CD14-positive monocyte (primary cell): ENCODE data around the gene DLG4. TPM values are rescaled to one million over a fixed set of nuclear protein-coding genes. Genes with fewer than 3 reads are reported as not detected.

ENCODE experiments used
- DNase-seq, 3 donors: peaks; one replicate each; pipeline ENCODE4 v3.0.0-alpha.2; 2011 to 2022
- H2AFZ ChIP-seq: 2 replicates; pipeline ENCODE4 v1.6.0; 2012; ENCODE audit warnings: mild to moderate bottlenecking, low read depth, low read length, inconsistent platforms; ENCODE audit not compliant: insufficient read depth, poor library complexity, severe bottlenecking
- H3K27ac ChIP-seq, 2 donors: 1 replicate in 1 of 2; 2 replicates in 1 of 2; pipeline ENCODE4 v1.5.1; 2012 to 2013; ENCODE audit warnings: low read length in 2 of 2, control low read depth in 1 of 2, inconsistent platforms in 1 of 2, low read depth in 1 of 2, mild to moderate bottlenecking in 1 of 2
- H3K27me3 ChIP-seq, 2 donors: one replicate each; pipeline versions ENCODE4 v1.6.0 to v1.6.1; 2011 to 2013; ENCODE audit warnings: low read length in 2 of 2; ENCODE audit not compliant: control insufficient read depth in 2 of 2, insufficient read depth in 2 of 2
- H3K36me3 ChIP-seq, 2 donors: replicated peaks in 1 of 2; 1 replicate in 1 of 2; 2 replicates in 1 of 2; pipeline versions ENCODE4 v1.5.1 to v1.6.1; 2012 to 2013; ENCODE audit warnings: low read length in 2 of 2, control low read depth in 1 of 2, inconsistent platforms in 1 of 2, mild to moderate bottlenecking in 1 of 2; ENCODE audit not compliant: insufficient read depth in 2 of 2, control insufficient read depth in 1 of 2
- H3K4me1 ChIP-seq, 2 donors: 1 replicate in 1 of 2; 2 replicates in 1 of 2; pipeline versions ENCODE4 v1.5.1 to v1.6.1; 2012 to 2013; ENCODE audit warnings: low read length in 2 of 2, control low read depth in 1 of 2, inconsistent platforms in 1 of 2, mild to moderate bottlenecking in 1 of 2, moderate library complexity in 1 of 2; ENCODE audit not compliant: insufficient read depth in 2 of 2, control insufficient read depth in 1 of 2
- H3K4me2 ChIP-seq: replicated peaks from 2 replicates; pipeline ENCODE3; 2012; ENCODE audit warnings: low read length, moderate library complexity, mild to moderate bottlenecking; ENCODE audit not compliant: poor library complexity, severe bottlenecking; ENCODE audit errors: extremely low read depth
- H3K4me3 ChIP-seq, 3 experiments: fragments of 200-600 bp in 1 of 3; sonication (generic) in 1 of 3; replicated peaks in 1 of 3; 1 replicate in 2 of 3; 2 replicates in 1 of 3; pipeline ENCODE4 v1.5.1; 2011 to 2013; ENCODE audit warnings: low read length in 3 of 3, mild to moderate bottlenecking in 3 of 3, control low read depth in 2 of 3, low read depth in 2 of 3, inconsistent platforms in 1 of 3, moderate library complexity in 1 of 3
- H3K79me2 ChIP-seq: 2 replicates; pipeline ENCODE4 v1.6.0; 2012; ENCODE audit warnings: mild to moderate bottlenecking, control low read depth, inconsistent platforms, low read length, moderate library complexity; ENCODE audit not compliant: insufficient read depth
- H3K9ac ChIP-seq: 2 replicates; pipeline ENCODE4 v1.6.0; 2017; ENCODE audit warnings: low read length, mild to moderate bottlenecking; ENCODE audit not compliant: insufficient read depth, poor library complexity, severe bottlenecking
- H3K9me3 ChIP-seq, 2 donors: replicated peaks in 1 of 2; 1 replicate in 1 of 2; 2 replicates in 1 of 2; pipeline versions ENCODE4 v1.5.1 to v1.6.1; 2012 to 2013; ENCODE audit warnings: low read length in 2 of 2, control low read depth in 1 of 2; ENCODE audit not compliant: control insufficient read depth in 1 of 2, insufficient read depth in 1 of 2
- H4K20me1 ChIP-seq: 2 replicates; pipeline ENCODE4 v1.6.0; 2012; ENCODE audit warnings: mild to moderate bottlenecking, low read length, control low read depth, moderate library complexity; ENCODE audit not compliant: insufficient read depth
- H3K27ac Mint-ChIP-seq, 7 donors: one replicate each; pipeline ENCODE4 v1.8.0; 2020; ENCODE audit warnings: mild to moderate bottlenecking in 7 of 7, mixed read lengths in 7 of 7, moderate library complexity in 6 of 7, inconsistent platforms in 2 of 7
- H3K27me3 Mint-ChIP-seq, 3 donors: one replicate each; pipeline ENCODE4 v1.8.0; 2021 to 2022; ENCODE audit warnings: low read depth in 3 of 3, mild to moderate bottlenecking in 3 of 3, mixed read lengths in 3 of 3, moderate library complexity in 3 of 3, inconsistent platforms in 1 of 3
- H3K36me3 Mint-ChIP-seq, 2 donors: one replicate each; pipeline ENCODE4 v1.8.0; 2020; ENCODE audit warnings: mixed read lengths in 2 of 2, inconsistent platforms in 1 of 2, mild to moderate bottlenecking in 1 of 2
- H3K4me1 Mint-ChIP-seq: one replicate; pipeline ENCODE4 v1.8.0; 2020; ENCODE audit warnings: mild to moderate bottlenecking, mixed read lengths
- H3K4me3 Mint-ChIP-seq, 2 donors: one replicate each; pipeline ENCODE4 v1.8.0; 2020; ENCODE audit warnings: mild to moderate bottlenecking in 2 of 2, mixed read lengths in 2 of 2, moderate library complexity in 1 of 2
- H3K9me3 Mint-ChIP-seq, 7 donors: one replicate each; pipeline ENCODE4 v1.8.0; 2020 to 2022; ENCODE audit warnings: mixed read lengths in 7 of 7, mild to moderate bottlenecking in 6 of 7, moderate library complexity in 6 of 7, inconsistent platforms in 2 of 7
- CTCF ChIP-seq: fragments of 200-600 bp; IDR thresholded peaks from one replicate; pipeline ENCODE4 v1.8.0; 2022; ENCODE audit warnings: antibody characterized with exemption, mild to moderate bottlenecking
- WGBS: methylation state at CpG from one replicate; pipeline ENCODE4 v1.1.5; 2013; ENCODE audit warnings: missing lambda C conversion rate; ENCODE audit not compliant: insufficient coverage; 5-methylcytosine and 5-hydroxymethylcytosine counted together
- intact Hi-C, 2 donors: fragments of 100-400 bp; cut with micrococcal nuclease; formaldehyde crosslinking; loops; one replicate each; pipeline versions ENCODE4 v1.15.0 to v1.15.1; 2023
- polyA plus RNA-seq, 3 donors: library from polyadenylated mRNA; depleted of rRNA in 1 of 3; unstranded in 2 of 3; stranded (reverse) in 1 of 3; fragments of 300-500 nt in 2 of 3; fragments of >200 nt in 1 of 3; fragmentation: Illumina TruSeq in 2 of 3; gene quantifications; 1 replicate in 2 of 3; 2 replicates in 1 of 3; pipeline ENCODE4 v1.2.3, GENCODE V29; 2012 to 2021

Gene DLG4
- polyA plus RNA-seq, 3 donors, result 0.37 to 42.6 (median 0.39) TPM

- WGBS, result 96% methylated on average over 3 of the region's 10 CpGs
- no peaks in the 10 kb centered on the region for H3K27me3 ChIP-seq
- Mint-ChIP-seq H3K4me1 (peaks cover 55% of the 10 kb centered on the region), H3K27ac (peak overlapping the region in 2 of 7 donors; percentile 15 to 21), H3K27me3 (peaks cover 0 to 1% (median 0%) of the 10 kb centered on the region in 3 donors), H3K4me3 (no peak overlapping the region), H3K36me3 (peaks cover 44 to 66% of the 10 kb centered on the region in 2 donors), H3K9me3 (no peaks in the 10 kb centered on the region)
- H3K9me3 ChIP-seq, result no peaks in the 10 kb centered on the region
- peaks cover 66% of the 10 kb centered on the region for H3K79me2 ChIP-seq
- peaks cover 41 to 57% of the 10 kb centered on the region in 2 donors for H3K4me1 ChIP-seq
- H4K20me1 ChIP-seq, result peaks cover 76% of the 10 kb centered on the region
- peaks cover 25 to 42% of the 10 kb centered on the region in 2 donors for H3K36me3 ChIP-seq
- DNase-seq, result no peak
- H3K9ac ChIP-seq, result no peak overlapping the region
- H3K4me2 ChIP-seq, result no peak overlapping the region
- no peak for TF ChIP-seq CTCF
- no peak overlapping the region for H3K4me3 ChIP-seq
- intact Hi-C loops, result no loop called here
- no peak overlapping the region for H2AFZ ChIP-seq
- no peak overlapping the region for H3K27ac ChIP-seq
Observed at GRCh38 chr17:7141824-7142223, 77.8 kb downstream of the DLG4 start.

GRCh38 chr17:7139400-7139799, 80.2 kb downstream of the DLG4 start:
- no peak for DNase-seq
- peak overlapping the region; percentile 89 to 100 for H3K27ac ChIP-seq
- TF ChIP-seq CTCF, result no peak
- WGBS, result 93% methylated on average over 8 of the region's 10 CpGs
- peak overlapping the region; percentile 72 for H3K9ac ChIP-seq
- H3K27me3 ChIP-seq, result no peaks in the 10 kb centered on the region
- Mint-ChIP-seq H3K9me3 (peaks cover 0 to 3% (median 0%) of the 10 kb centered on the region in 7 donors), H3K27me3 (peaks cover 0 to 1% (median 0%) of the 10 kb centered on the region in 3 donors), H3K36me3 (peaks cover 37 to 49% of the 10 kb centered on the region in 2 donors), H3K4me3 (peak overlapping the region; percentile 73 to 94), H3K27ac (peak overlapping the region; percentile 94 to 100 (median 97)), H3K4me1 (peaks cover 66% of the 10 kb centered on the region)
- H2AFZ ChIP-seq, result peak overlapping the region; percentile 44
- no peaks in the 10 kb centered on the region for H3K9me3 ChIP-seq
- peaks cover 52% of the 10 kb centered on the region for H4K20me1 ChIP-seq
- peak overlapping the region; percentile 73 to 82 (median 75) for H3K4me3 ChIP-seq
- intact Hi-C loops, result loop anchor here in 1 of 2 donors (5.0 kb wide), 1 partner anchor 33 kb away; no protein-coding TSS in a partner anchor
- H3K79me2 ChIP-seq, result peaks cover 67% of the 10 kb centered on the region
- H3K36me3 ChIP-seq, result peaks cover 25 to 41% of the 10 kb centered on the region in 2 donors
- peak overlapping the region; percentile 81 for H3K4me2 ChIP-seq
- H3K4me1 ChIP-seq, result peaks cover 56 to 67% of the 10 kb centered on the region in 2 donors
